WTC11 (cell line): ENCODE data around the gene FGFR4. TPM values are rescaled to one million over a fixed set of nuclear protein-coding genes. Genes with fewer than 3 reads are reported as not detected.

Experiments used
- ATAC-seq: fragments of 200-7000 bp; cut with Tn5 transposase; 2 replicates; pipeline ENCODE4 v1.10.0; 2021; ENCODE audit warnings: mild to moderate bottlenecking, moderate library complexity
- CTCF ChIA-PET: fragments of 300-600 bp; sonication (Branson Sonifier 250); formaldehyde crosslinking; loops from one replicate; lab custom pipeline; 2021; ENCODE audit warnings: antibody characterized with exemption; lab: Charles Lee
- POLR2A ChIA-PET: fragments of 350-600 bp; sonication (Branson Sonifier 250); formaldehyde crosslinking; loops from one replicate; lab custom pipeline; 2021; ENCODE audit warnings: antibody characterized with exemption; lab: Charles Lee
- DNase-seq: peaks from one replicate; pipeline ENCODE4 v3.0.0; 2021; ENCODE audit warnings: low spot score
- H3K27ac Mint-ChIP-seq: 2 replicates; pipeline ENCODE4 v1.8.0; 2021; ENCODE audit warnings: mixed read lengths
- H3K27me3 Mint-ChIP-seq: 2 replicates; pipeline ENCODE4 v1.8.0; 2021; ENCODE audit warnings: low read depth, mild to moderate bottlenecking, moderate library complexity, mixed read lengths
- H3K36me3 Mint-ChIP-seq: 2 replicates; pipeline ENCODE4 v1.8.0; 2021; ENCODE audit warnings: mixed read lengths
- H3K4me1 Mint-ChIP-seq: 2 replicates; pipeline ENCODE4 v1.8.0; 2022; ENCODE audit warnings: mixed read lengths
- H3K4me3 Mint-ChIP-seq: 2 replicates; pipeline ENCODE4 v1.8.0; 2021; ENCODE audit warnings: mild to moderate bottlenecking, moderate library complexity, mixed read lengths
- H3K9me3 Mint-ChIP-seq: 2 replicates; pipeline ENCODE4 v1.8.0; 2021; ENCODE audit warnings: mixed read lengths
- CREB1 ChIP-seq: sonication (generic); formaldehyde crosslinking; IDR thresholded peaks from 2 replicates; pipeline ENCODE4 v1.8.0; 2023; ENCODE audit warnings: mild to moderate bottlenecking, missing genetic modification reagents
- CREM ChIP-seq: sonication (generic); formaldehyde crosslinking; IDR thresholded peaks from 2 replicates; pipeline ENCODE4 v1.8.1; 2022; ENCODE audit warnings: mild to moderate bottlenecking, missing genetic modification reagents, moderate library complexity
- FOXK1 ChIP-seq: sonication (generic); formaldehyde crosslinking; IDR thresholded peaks from 2 replicates; pipeline ENCODE4 v1.8.0; 2022; ENCODE audit warnings: mild to moderate bottlenecking, moderate library complexity, missing genetic modification reagents
- GABPB1 ChIP-seq: sonication (generic); formaldehyde crosslinking; IDR thresholded peaks from 2 replicates; pipeline ENCODE4 v1.8.1; 2023; ENCODE audit warnings: mild to moderate bottlenecking, missing genetic modification reagents
- HMGA2 ChIP-seq: fragments of 250-450 bp; sonication (Bioruptor Pico); IDR thresholded peaks from 2 replicates; pipeline ENCODE4 v1.4.0; 2021; ENCODE audit warnings: mild to moderate bottlenecking, moderate library complexity
- IRF2 ChIP-seq: sonication (generic); formaldehyde crosslinking; IDR thresholded peaks from 2 replicates; pipeline ENCODE4 v1.8.0; 2022; ENCODE audit warnings: low read depth, missing genetic modification reagents, borderline replicate concordance
- SP1 ChIP-seq: sonication (generic); formaldehyde crosslinking; conservative IDR thresholded peaks from 2 replicates; pipeline ENCODE4 v1.8.1; 2022; ENCODE audit warnings: missing genetic modification reagents
- TEAD1 ChIP-seq: sonication (generic); formaldehyde crosslinking; IDR thresholded peaks from 2 replicates; pipeline ENCODE4 v1.8.0; 2022; ENCODE audit warnings: mild to moderate bottlenecking, missing genetic modification reagents
- TEAD4 ChIP-seq: sonication (generic); formaldehyde crosslinking; IDR thresholded peaks from 2 replicates; pipeline ENCODE4 v1.8.0; 2022; ENCODE audit warnings: mild to moderate bottlenecking, missing genetic modification reagents
- ZNF416 ChIP-seq: fragments of 250-450 bp; sonication (Bioruptor Pico); IDR thresholded peaks from 2 replicates; pipeline ENCODE4 v1.9.0; 2021; ENCODE audit warnings: mild to moderate bottlenecking, inconsistent platforms
- ZNF423 ChIP-seq: fragments of 250-450 bp; sonication (Bioruptor Pico); IDR thresholded peaks from 2 replicates; pipeline ENCODE4 v2.1.2; 2022; ENCODE audit warnings: mild to moderate bottlenecking, moderate library complexity
- total RNA-seq: library from RNA; stranded (reverse); gene quantifications from 3 replicates; pipeline ENCODE4 v1.2.3, GENCODE V29; 2021
- TF ChIP-seq, protein P1 (sequence below): fragments of 250-450 bp; sonication (Bioruptor Pico); IDR thresholded peaks from 2 replicates; pipeline ENCODE4 v1.8.0; 2021; ENCODE audit warnings: mild to moderate bottlenecking
- TF ChIP-seq, protein P2 (sequence below): fragments of 250-450 bp; sonication (Bioruptor Pico); IDR thresholded peaks from 2 replicates; pipeline ENCODE4 v1.9.0; 2021; ENCODE audit warnings: moderate library complexity, mild to moderate bottlenecking, inconsistent platforms, borderline replicate concordance
- TF ChIP-seq, protein P3 (sequence below): fragments of 250-450 bp; sonication (Bioruptor Pico); IDR thresholded peaks from 2 replicates; pipeline ENCODE4 v1.9.0; 2021; ENCODE audit warnings: mild to moderate bottlenecking
- TF ChIP-seq, protein P4 (sequence below): sonication (generic); formaldehyde crosslinking; IDR thresholded peaks from 2 replicates; pipeline ENCODE4 v1.8.0; 2022; ENCODE audit warnings: mild to moderate bottlenecking, missing genetic modification reagents
- TF ChIP-seq, protein P5 (sequence below): sonication (generic); formaldehyde crosslinking; IDR thresholded peaks from 2 replicates; pipeline ENCODE4 v1.8.0; 2023; ENCODE audit warnings: missing genetic modification reagents
- TF ChIP-seq, protein P6 (sequence below): sonication (generic); formaldehyde crosslinking; IDR thresholded peaks from 2 replicates; pipeline ENCODE4 v1.8.1; 2023; ENCODE audit warnings: mild to moderate bottlenecking, missing genetic modification reagents, borderline replicate concordance
- TF ChIP-seq, protein P7 (sequence below): sonication (generic); formaldehyde crosslinking; IDR thresholded peaks from 2 replicates; pipeline ENCODE4 v1.8.1; 2023; ENCODE audit warnings: mild to moderate bottlenecking, moderate library complexity, missing genetic modification reagents
- TF ChIP-seq, protein P8 (sequence below): sonication (generic); formaldehyde crosslinking; IDR thresholded peaks from 2 replicates; pipeline ENCODE4 v1.8.1; 2022; ENCODE audit warnings: missing genetic modification reagents, borderline replicate concordance
- TF ChIP-seq, protein P9 (sequence below): sonication (generic); formaldehyde crosslinking; conservative IDR thresholded peaks from 2 replicates; pipeline ENCODE4 v1.8.1; 2022; ENCODE audit warnings: mild to moderate bottlenecking, missing genetic modification reagents

Gene FGFR4
- total RNA-seq, 1 experiment from 2014 or later = 108 TPM

DNA sequence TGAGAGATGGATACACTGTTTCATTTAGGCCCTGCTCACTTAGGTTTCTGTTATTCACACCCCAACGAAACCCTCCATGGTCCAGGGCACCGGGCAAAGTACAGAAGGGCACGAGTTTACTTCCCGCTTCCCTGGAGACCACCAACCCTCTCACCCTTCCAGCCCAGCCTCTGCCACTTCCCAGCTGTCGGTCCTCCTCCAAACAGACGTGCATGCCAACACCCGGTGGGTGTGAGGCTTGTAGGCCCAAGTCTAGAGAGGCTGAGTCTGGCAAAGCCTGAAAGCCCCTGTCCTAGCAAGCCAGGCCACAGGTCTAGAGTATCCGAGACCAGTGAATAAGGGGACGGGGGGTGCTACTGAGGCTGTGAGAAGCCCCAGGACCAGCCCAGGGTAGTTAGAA is 7.1 kb upstream of the FGFR4 start (continued):
- TF ChIP-seq, protein P1, sequence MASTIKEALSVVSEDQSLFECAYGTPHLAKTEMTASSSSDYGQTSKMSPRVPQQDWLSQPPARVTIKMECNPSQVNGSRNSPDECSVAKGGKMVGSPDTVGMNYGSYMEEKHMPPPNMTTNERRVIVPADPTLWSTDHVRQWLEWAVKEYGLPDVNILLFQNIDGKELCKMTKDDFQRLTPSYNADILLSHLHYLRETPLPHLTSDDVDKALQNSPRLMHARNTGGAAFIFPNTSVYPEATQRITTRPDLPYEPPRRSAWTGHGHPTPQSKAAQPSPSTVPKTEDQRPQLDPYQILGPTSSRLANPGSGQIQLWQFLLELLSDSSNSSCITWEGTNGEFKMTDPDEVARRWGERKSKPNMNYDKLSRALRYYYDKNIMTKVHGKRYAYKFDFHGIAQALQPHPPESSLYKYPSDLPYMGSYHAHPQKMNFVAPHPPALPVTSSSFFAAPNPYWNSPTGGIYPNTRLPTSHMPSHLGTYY = no peak
- TF ChIP-seq, all 79 proteins: peak for 0

DNA sequence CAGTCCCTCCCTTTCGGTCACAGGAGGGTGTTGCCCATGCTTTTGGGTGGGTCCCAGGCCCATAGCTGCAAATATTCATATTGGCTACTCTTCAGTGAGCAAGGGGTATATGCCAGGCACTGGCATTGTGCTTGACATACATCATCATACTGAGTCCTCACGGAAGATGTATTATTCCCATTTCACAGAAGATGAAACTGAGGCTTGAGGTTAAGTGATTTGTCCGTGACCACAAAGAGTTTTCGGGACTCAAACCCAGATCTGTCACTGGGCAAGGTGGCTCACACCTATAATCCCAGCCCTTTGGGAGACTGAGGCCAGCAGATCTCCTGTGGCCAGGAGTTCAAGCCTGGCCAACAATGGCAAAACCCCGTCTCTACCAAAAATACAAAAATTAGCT is 6.5 kb upstream of the FGFR4 start:
- no peak overlapping the region for H3K4me3 Mint-ChIP-seq
- ChIA-PET POLR2A (interaction anchor here (0.6 kb wide), 1 partner anchor 547 kb away, joined by 4 read pairs; no protein-coding TSS in a partner anchor), CTCF (interaction anchor here (1.0 to 2.5 kb wide), 2 partner anchors 9 to 32 kb away, joined by 3 to 12 read pairs; no protein-coding TSS in a partner anchor)
- no peaks in the 10 kb centered on the region for H3K9me3 Mint-ChIP-seq
- H3K27me3 Mint-ChIP-seq = no peaks in the 10 kb centered on the region; the same call in 1 of the 2 replicates
- ATAC-seq = no peak
- DNase-seq = no peak
- TF ChIP-seq, protein P2, sequence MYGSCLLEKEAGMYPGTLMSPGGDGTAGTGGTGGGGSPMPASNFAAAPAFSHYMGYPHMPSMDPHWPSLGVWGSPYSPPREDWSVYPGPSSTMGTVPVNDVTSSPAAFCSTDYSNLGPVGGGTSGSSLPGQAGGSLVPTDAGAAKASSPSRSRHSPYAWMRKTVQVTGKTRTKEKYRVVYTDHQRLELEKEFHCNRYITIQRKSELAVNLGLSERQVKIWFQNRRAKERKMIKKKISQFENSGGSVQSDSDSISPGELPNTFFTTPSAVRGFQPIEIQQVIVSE = no peak
- TF ChIP-seq HMGA2 (CRISPR knock-in tag) = no peak
- H3K4me1 Mint-ChIP-seq = peaks cover 11% of the 10 kb centered on the region
- H3K27ac Mint-ChIP-seq = no peak overlapping the region
- H3K36me3 Mint-ChIP-seq = no peaks in the 10 kb centered on the region

DNA sequence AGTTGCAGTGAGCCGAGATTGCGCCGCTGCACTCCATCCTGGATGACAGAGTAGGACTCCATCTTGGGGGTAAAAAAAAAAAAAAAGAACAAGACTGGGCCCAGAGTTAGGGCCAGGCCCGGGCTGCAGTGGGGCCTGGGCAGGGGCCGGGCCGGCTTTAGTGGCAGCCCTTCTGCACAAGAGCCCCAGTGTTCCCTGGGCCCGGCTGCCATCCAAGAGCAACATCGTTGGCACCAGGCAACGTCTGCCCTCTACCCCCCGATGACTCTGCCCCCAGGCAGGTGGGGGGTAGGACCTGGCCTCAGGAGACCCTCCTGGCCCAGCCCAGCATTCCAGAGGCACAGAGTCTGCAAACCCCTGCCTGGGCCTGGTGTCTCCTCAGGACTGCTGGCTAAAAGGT is 4.9 kb upstream of the FGFR4 start:
- DNase-seq (no peak), ATAC-seq (no peak)
- Mint-ChIP-seq H3K36me3 (no peaks in the 10 kb centered on the region), H3K9me3 (no peaks in the 10 kb centered on the region), H3K27me3 (no peaks in the 10 kb centered on the region; the same call in 1 of the 2 replicates), H3K4me3 (no peak overlapping the region), H3K4me1 (peaks cover 22% of the 10 kb centered on the region), H3K27ac (no peak overlapping the region)
- POLR2A ChIA-PET = no interaction called here
- CTCF ChIA-PET = interaction anchor here (1.1 to 7.6 kb wide), 4 partner anchors 10 to 421 kb away, joined by 3 to 124 read pairs (median 6); no protein-coding TSS in a partner anchor
- TF ChIP-seq, protein P3, sequence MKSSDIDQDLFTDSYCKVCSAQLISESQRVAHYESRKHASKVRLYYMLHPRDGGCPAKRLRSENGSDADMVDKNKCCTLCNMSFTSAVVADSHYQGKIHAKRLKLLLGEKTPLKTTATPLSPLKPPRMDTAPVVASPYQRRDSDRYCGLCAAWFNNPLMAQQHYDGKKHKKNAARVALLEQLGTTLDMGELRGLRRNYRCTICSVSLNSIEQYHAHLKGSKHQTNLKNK (CRISPR knock-in tag) = no peak
- TF ChIP-seq ZNF416 (no peak), FOXK1 (CRISPR knock-in tag) (no peak), IRF2 (CRISPR knock-in tag) (no peak), TEAD1 (CRISPR knock-in tag) (no peak), CREM (no peak), SP1 (CRISPR knock-in tag) (no peak), TEAD4 (CRISPR knock-in tag) (no peak), GABPB1 (CRISPR knock-in tag) (no peak), ZNF423 (CRISPR knock-in tag) (no peak), CREB1 (CRISPR knock-in tag) (no peak)
- TF ChIP-seq, protein P4, sequence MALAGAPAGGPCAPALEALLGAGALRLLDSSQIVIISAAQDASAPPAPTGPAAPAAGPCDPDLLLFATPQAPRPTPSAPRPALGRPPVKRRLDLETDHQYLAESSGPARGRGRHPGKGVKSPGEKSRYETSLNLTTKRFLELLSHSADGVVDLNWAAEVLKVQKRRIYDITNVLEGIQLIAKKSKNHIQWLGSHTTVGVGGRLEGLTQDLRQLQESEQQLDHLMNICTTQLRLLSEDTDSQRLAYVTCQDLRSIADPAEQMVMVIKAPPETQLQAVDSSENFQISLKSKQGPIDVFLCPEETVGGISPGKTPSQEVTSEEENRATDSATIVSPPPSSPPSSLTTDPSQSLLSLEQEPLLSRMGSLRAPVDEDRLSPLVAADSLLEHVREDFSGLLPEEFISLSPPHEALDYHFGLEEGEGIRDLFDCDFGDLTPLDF = no peak
- TF ChIP-seq, protein P5, sequence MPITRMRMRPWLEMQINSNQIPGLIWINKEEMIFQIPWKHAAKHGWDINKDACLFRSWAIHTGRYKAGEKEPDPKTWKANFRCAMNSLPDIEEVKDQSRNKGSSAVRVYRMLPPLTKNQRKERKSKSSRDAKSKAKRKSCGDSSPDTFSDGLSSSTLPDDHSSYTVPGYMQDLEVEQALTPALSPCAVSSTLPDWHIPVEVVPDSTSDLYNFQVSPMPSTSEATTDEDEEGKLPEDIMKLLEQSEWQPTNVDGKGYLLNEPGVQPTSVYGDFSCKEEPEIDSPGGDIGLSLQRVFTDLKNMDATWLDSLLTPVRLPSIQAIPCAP (CRISPR knock-in tag) = no peak
- TF ChIP-seq, protein P6, sequence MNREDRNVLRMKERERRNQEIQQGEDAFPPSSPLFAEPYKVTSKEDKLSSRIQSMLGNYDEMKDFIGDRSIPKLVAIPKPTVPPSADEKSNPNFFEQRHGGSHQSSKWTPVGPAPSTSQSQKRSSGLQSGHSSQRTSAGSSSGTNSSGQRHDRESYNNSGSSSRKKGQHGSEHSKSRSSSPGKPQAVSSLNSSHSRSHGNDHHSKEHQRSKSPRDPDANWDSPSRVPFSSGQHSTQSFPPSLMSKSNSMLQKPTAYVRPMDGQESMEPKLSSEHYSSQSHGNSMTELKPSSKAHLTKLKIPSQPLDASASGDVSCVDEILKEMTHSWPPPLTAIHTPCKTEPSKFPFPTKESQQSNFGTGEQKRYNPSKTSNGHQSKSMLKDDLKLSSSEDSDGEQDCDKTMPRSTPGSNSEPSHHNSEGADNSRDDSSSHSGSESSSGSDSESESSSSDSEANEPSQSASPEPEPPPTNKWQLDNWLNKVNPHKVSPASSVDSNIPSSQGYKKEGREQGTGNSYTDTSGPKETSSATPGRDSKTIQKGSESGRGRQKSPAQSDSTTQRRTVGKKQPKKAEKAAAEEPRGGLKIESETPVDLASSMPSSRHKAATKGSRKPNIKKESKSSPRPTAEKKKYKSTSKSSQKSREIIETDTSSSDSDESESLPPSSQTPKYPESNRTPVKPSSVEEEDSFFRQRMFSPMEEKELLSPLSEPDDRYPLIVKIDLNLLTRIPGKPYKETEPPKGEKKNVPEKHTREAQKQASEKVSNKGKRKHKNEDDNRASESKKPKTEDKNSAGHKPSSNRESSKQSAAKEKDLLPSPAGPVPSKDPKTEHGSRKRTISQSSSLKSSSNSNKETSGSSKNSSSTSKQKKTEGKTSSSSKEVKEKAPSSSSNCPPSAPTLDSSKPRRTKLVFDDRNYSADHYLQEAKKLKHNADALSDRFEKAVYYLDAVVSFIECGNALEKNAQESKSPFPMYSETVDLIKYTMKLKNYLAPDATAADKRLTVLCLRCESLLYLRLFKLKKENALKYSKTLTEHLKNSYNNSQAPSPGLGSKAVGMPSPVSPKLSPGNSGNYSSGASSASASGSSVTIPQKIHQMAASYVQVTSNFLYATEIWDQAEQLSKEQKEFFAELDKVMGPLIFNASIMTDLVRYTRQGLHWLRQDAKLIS (CRISPR knock-in tag) = no peak
- TF ChIP-seq, protein P7, sequence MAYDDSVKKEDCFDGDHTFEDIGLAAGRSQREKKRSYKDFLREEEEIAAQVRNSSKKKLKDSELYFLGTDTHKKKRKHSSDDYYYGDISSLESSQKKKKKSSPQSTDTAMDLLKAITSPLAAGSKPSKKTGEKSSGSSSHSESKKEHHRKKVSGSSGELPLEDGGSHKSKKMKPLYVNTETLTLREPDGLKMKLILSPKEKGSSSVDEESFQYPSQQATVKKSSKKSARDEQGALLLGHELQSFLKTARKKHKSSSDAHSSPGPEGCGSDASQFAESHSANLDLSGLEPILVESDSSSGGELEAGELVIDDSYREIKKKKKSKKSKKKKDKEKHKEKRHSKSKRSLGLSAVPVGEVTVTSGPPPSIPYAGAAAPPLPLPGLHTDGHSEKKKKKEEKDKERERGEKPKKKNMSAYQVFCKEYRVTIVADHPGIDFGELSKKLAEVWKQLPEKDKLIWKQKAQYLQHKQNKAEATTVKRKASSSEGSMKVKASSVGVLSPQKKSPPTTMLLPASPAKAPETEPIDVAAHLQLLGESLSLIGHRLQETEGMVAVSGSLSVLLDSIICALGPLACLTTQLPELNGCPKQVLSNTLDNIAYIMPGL (CRISPR knock-in tag) = no peak
- TF ChIP-seq, protein P8, sequence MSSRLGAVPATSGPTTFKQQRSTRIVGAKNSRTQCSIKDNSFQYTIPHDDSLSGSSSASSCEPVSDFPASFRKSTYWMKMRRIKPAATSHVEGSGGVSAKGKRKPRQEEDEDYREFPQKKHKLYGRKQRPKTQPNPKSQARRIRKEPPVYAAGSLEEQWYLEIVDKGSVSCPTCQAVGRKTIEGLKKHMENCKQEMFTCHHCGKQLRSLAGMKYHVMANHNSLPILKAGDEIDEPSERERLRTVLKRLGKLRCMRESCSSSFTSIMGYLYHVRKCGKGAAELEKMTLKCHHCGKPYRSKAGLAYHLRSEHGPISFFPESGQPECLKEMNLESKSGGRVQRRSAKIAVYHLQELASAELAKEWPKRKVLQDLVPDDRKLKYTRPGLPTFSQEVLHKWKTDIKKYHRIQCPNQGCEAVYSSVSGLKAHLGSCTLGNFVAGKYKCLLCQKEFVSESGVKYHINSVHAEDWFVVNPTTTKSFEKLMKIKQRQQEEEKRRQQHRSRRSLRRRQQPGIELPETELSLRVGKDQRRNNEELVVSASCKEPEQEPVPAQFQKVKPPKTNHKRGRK (CRISPR knock-in tag) = no peak
- TF ChIP-seq, protein P9, sequence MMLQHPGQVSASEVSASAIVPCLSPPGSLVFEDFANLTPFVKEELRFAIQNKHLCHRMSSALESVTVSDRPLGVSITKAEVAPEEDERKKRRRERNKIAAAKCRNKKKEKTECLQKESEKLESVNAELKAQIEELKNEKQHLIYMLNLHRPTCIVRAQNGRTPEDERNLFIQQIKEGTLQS = no peak
